GM21390 (cell line): ENCODE measurements around the gene FOXP1.
A peak's percentile ranks its signal among the peaks of the same experiment; 100 is the strongest.
"Not testable (repeated sequence)": the region's sequence is repeated elsewhere in the genome, so short reads cannot be mapped to it uniquely, and the experiment has no call there.

Experiments
- ATAC-seq: cut with Tn5 transposase; IDR thresholded peaks from one replicate; pipeline ENCODE4 v1.9.1; 2021; ENCODE audit not compliant: unreplicated experiment

The FOXP1 gene

GRCh38 chr3:71031181-71031580 lies 552.3 kb downstream of the FOXP1 start:
- no peak for ATAC-seq

DNA sequence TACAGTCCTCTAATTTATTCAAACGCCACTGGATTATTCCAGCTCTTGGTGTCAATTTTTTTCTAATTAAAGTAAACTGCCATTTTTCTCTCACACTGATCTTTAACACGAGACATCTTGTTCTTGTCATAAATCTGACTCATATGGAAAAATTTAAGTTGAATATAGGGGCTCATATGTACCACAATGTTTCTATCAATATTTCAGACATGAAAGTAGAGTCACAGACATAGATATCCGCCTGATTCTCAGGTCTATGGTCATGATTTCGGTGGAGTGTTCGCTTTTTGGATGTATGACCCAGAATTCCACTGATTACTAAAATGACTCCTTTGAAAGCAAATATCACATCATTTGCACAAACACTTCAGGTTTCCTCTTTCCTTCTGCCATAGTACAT lies 552.8 kb downstream of the FOXP1 start:
- no peak for ATAC-seq

- ATAC-seq, result no peak
Observed at GRCh38 chr3:71029770-71030169, 553.8 kb downstream of the FOXP1 start.

DNA sequence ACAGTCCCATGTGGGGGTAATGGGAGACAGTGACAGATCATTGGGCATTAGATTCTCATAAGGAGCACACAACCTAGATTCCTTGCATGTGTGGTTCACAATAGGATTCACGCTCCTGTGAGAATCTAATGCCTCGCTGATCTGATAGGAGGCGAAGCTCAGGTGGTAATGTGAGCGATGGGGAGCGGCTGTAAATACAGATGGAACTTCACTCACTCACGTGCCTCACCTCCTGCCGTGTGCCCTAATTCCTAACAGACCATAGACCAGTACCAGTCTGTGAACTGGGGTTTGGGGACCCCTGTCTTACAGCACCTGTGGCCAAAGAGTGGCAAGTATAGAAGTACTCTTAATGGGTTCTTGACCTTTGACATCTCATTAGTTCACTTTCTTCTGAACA lies 554.7 kb downstream of the FOXP1 start:
- no peak for ATAC-seq

DNA sequence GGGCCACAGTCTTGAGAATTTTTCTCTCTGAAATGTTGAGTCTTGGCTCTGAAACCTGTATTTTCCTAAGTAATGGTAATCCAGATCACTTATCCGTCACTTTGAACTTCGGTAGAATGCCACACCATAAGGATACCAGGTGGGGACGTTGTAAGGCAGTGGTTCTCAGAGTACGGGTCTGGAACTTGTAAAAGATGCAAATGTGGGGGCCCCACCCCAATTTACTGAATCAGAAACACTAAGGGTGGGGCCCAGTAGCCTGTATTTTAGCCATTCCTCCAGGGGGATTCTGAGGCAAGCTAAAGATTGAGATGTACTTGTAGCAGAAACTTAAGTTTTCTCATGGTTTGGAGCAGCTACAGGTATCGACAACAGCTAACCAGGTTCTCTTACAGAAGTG lies 555.3 kb downstream of the FOXP1 start:
- ATAC-seq, result no peak

- ATAC-seq, result no peak
Observed at GRCh38 chr3:71026634-71027578, 556.6 kb downstream of the FOXP1 start.

- no peak for ATAC-seq
Observed at GRCh38 chr3:71025516-71025915, 558.0 kb downstream of the FOXP1 start.

- ATAC-seq, result no peak
Observed at GRCh38 chr3:71025010-71025409, 558.5 kb downstream of the FOXP1 start.

DNA sequence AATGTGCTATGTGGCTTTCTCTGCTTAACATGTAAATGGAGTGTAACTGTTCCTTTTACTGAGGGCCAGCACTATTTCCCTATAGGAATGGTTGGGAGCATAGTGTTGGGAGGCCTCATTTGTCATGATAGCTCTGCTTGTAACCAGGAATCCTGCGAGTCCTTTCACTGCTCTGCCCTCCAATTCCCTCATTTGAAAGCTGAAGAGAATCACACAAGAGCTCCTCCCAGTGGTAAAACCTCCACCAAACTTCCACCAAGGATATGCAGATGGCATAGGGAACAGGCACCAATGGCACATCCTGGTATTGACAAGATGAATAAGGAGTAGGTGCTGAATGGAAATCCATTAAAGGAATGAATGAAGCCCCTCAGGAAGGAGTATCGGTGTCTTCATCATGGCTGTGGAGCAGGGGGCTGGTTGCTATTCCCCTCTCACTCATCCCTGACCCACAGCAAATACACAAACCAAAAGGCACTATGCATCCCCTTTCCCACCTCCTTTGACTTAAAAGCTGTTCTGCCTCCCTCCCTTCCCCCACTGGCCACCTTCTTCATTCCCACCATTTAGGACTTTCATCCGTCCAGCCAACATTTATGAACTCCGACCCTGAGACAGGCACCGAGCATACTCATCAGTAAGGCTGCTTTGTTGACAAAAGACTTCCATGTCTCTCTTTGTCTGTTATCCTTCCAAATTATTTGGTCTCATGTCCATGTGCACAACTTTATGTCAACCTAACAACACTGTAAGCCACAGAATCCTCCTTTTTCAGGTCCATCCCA lies 560.8 kb downstream of the FOXP1 start:
- no peak for ATAC-seq

DNA sequence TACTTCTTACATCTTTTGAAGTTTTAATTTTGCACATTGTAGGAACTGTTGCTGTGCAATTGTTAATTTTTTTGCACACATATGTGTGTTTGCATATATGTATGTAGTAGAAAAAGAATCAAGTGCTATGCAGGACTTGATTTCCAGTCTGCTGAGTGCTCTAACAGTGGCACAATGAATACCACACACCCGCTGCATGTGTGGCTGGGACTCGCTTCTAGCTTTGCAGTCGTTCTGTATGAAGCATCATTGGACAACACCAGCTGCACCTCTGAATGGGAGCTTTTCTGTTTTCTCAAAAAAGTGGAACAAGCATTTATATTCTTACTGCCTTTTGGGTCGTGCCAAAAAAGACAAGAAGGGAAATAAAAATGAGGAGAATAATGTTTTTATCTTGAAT lies 564.7 kb downstream of the FOXP1 start:
- ATAC-seq, result no peak

DNA sequence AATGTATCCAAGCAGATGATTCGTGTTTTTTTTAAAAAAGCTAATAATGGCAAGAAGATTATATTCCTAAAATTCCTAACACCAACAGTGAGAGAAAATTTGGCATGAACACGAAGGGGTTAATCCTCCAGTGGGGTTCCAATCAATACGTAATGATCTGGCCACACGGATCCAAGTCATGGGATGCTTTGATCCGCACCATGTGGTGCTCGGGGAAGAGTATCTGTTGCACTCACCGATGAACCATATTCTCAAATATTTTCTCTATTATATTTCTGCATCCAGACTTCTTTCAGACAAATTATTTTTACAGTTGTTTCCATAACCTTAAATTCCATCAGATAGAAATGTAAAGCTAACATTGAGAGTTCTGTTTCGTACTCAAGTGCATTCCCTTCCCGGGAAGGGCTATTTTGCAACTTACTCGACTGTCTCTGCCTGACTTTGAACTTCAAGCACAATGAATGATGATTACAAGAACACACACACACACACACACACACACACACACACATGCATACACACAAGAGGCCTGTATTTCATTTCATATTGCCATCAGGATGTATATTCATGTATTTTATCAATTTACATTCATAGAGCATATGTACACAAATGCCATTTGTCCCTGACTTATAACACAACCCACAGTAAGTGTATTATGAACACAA lies 567.2 kb downstream of the FOXP1 start:
- ATAC-seq, result no peak

DNA sequence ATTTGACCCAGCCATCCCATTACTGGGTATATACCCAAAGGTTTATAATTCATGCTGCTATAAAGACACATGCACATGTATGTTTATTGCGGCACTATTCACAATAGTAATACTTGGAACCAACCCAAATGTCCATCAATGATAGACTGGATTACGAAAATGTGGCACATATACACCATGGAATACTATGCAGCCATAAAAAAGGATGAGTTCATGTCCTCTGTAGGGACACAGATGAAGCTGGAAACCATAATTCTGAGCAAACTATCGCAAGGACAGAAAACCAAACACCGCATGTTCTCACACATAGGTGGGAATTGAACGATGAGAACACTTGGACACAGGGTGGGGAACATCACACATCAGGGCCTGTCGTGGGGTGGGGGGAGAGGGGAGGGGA lies 568.9 kb downstream of the FOXP1 start:
- not testable (repeated sequence) for ATAC-seq

- no peak for ATAC-seq
Observed at GRCh38 chr3:71012971-71013370, 570.6 kb downstream of the FOXP1 start.

- peak; percentile 69 for ATAC-seq
Observed at GRCh38 chr3:71011565-71012287, 571.8 kb downstream of the FOXP1 start.

DNA sequence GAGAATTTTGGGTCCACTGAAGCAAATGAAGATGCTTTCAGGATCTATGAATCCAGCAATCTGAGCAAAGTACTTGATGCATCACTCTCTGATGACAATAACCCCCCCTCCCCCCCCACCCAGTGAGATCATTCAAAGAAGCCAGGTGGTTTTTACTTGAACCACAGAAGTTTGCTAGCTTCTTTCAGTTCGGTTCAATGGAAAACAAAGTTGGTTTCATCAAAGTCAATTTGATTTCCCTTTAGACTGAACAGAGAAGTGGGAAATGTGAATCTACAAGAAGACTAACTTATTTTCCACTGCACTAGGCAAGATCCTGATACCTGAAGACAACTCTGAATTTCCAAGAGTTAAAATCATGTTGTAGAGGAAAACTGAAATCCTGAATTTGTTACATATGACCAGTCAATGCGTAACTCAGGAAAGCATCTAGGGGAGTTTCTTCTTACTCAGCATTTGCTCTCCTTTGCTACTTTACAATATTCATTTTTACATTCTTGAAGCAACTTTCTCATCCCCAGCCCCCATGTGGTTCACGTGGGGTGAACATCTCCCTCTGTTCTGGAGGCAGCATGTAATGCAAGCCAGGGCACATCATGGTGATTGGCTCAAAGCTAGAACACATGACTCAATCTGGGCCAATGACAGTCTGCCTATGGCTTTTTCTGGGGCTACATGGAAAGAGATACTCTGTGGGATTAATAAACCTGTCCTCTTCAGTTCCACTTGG lies 572.6 kb downstream of the FOXP1 start:
- ATAC-seq, result peak; percentile 63

- no peak for ATAC-seq
Observed at GRCh38 chr3:71008350-71008935, 575.1 kb downstream of the FOXP1 start.

- ATAC-seq, result no peak
Observed at GRCh38 chr3:71006810-71007785, 576.4 kb downstream of the FOXP1 start.

DNA sequence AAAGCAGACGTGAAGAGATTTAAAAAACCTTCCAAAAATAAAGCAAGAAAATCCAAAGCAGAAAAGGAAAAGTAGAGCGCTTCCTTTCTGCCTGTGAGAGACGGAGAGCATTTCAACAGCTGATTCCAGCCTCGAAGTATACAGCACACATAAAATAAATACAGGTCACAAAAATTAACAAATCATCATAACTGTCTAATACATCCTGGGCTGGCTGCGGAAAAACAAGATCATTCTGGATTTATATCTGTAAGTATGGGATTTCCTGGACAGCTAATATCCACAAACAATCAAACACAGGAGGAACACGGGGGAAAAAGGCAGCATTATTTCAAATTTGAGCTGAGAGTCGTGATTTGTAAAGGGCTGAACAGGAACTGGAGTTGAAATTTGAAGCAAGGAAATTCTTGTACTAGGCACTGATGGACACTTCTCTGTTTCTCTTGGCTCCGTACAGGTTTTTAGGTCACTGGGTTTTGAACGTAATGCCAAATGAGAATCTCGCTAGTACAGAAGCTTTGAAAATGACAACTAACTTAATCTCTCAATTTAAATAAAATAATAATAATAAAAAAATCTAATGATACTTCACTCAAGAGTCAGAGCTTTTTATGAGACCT lies 577.7 kb downstream of the FOXP1 start:
- no peak for ATAC-seq
